Measurements from ENCODE around the gene RPLP1. TPM values are rescaled to one million over a fixed set of nuclear protein-coding genes. Genes with fewer than 3 reads are reported as not detected.

RPLP1 gene
- total and polyA plus RNA-seq, 7 donors: 1,471 to 2,538 (median 1,985) TPM

- Histone ChIP-seq H3K27ac (no peak overlapping the region), H3K4me1 (no peaks in the 10 kb centered on the region), H3K27me3 (ENCODE audit: insufficient read depth in 3 of 3, low read length in 2 of 3) (no peaks in the 10 kb centered on the region), H3K4me3 (no peak overlapping the region), H3K36me3 (ENCODE audit: insufficient read depth in 1 of 2, low read depth in 1 of 2) (no peaks in the 10 kb centered on the region), H3K9me3 (no peaks in the 10 kb centered on the region)
- TF ChIP-seq CTCF (IDR thresholded peaks at IDR 0.05): no peak
- no peak for ATAC-seq
- WGBS, 3 donors: 70 to 74% (median 73%) methylated on average over 3 of the region's 3 CpGs
- DNase-seq: no peak
- intact Hi-C loops (cut with DNase I): no loop called here
These were observed 43.8 kb upstream of the RPLP1 start for GRCh38 chr15:69408841-69409240.

GRCh38 chr15:69410248-69410874, 42.3 kb upstream of the RPLP1 start:
- no peaks in the 10 kb centered on the region for H3K4me1 ChIP-seq
- H3K4me3 ChIP-seq: no peak overlapping the region
- no peak overlapping the region for H3K27ac ChIP-seq
- H3K27me3 ChIP-seq (ENCODE audit: insufficient read depth in 3 of 3, low read length in 2 of 3): peaks cover 0 to 9% (median 0%) of the 10 kb centered on the region in 3 donors
- DNase-seq (no peak), ATAC-seq (peak; percentile 35 to 79 (median 68))
- H3K36me3 ChIP-seq (ENCODE audit: insufficient read depth in 1 of 2, low read depth in 1 of 2): no peaks in the 10 kb centered on the region
- WGBS, 3 donors: 34 to 46% (median 37%) methylated on average over 9 of the region's 9 CpGs
- TF ChIP-seq CTCF (IDR thresholded peaks at IDR 0.05): peak; percentile 24
- H3K9me3 ChIP-seq: no peaks in the 10 kb centered on the region
- intact Hi-C loops (cut with DNase I): no loop called here

GRCh38 chr15:69412274-69412673, 40.3 kb upstream of the RPLP1 start:
- peaks cover 0 to 16% (median 0%) of the 10 kb centered on the region in 3 donors for H3K27me3 ChIP-seq (ENCODE audit: insufficient read depth in 3 of 3, low read length in 2 of 3)
- intact Hi-C loops (cut with DNase I): no loop called here
- no peaks in the 10 kb centered on the region for H3K36me3 ChIP-seq (ENCODE audit: insufficient read depth in 1 of 2, low read depth in 1 of 2)
- TF ChIP-seq CTCF (IDR thresholded peaks at IDR 0.05): no peak
- no peak overlapping the region for H3K4me3 ChIP-seq
- no peaks in the 10 kb centered on the region for H3K9me3 ChIP-seq
- ATAC-seq (no peak), DNase-seq (no peak)
- no peak overlapping the region for H3K27ac ChIP-seq
- no peaks in the 10 kb centered on the region for H3K4me1 ChIP-seq

- DNase-seq: no peak
- WGBS, 3 donors: 79 to 90% (median 87%) methylated on average over 1 of the region's 1 CpG
- no peaks in the 10 kb centered on the region for H3K36me3 ChIP-seq (ENCODE audit: insufficient read depth in 1 of 2, low read depth in 1 of 2)
- TF ChIP-seq CTCF (IDR thresholded peaks at IDR 0.05): no peak
- no peak overlapping the region for H3K27ac ChIP-seq
- H3K4me3 ChIP-seq: no peak overlapping the region
- intact Hi-C loops (cut with DNase I): no loop called here
- peaks cover 0 to 16% (median 0%) of the 10 kb centered on the region in 3 donors for H3K27me3 ChIP-seq (ENCODE audit: insufficient read depth in 3 of 3, low read length in 2 of 3)
- no peaks in the 10 kb centered on the region for H3K4me1 ChIP-seq
- H3K9me3 ChIP-seq: no peaks in the 10 kb centered on the region
- no peak for ATAC-seq
These were observed 39.9 kb upstream of the RPLP1 start for GRCh38 chr15:69412701-69413100.
